ENCODE data around the gene XCR1.

XCR1 gene

GRCh38 chr3:45995236-45996192 lies 31.8 kb downstream of the XCR1 start, which contains the start of gene FYCO1 (continued):
- TF ChIP-seq ZNF518A (tag by site-specific recombination; conservative IDR thresholded peaks at IDR 0.05; ENCODE audit: low read depth) (peak; percentile 37; the same call in 1 of the 2 replicates), REPIN1 (tag by site-specific recombination; IDR thresholded peaks at IDR 0.05; ENCODE audit: low read depth) (no peak), HOXC10 (CRISPR knock-in tag; IDR thresholded peaks at IDR 0.05) (no peak), CTCF (tag by site-specific recombination; IDR thresholded peaks at IDR 0.05) (no peak), ZNF280D (tag by site-specific recombination; IDR thresholded peaks at IDR 0.05) (no peak), ZNF211 (tag by site-specific recombination; IDR thresholded peaks at IDR 0.05; ENCODE audit: low read depth) (no peak), ZNF366 (tag by site-specific recombination; conservative IDR thresholded peaks at IDR 0.05) (no peak), ZNF654 (tag by site-specific recombination; IDR thresholded peaks at IDR 0.05; ENCODE audit: low read depth) (no peak), ZNF837 (tag by site-specific recombination; IDR thresholded peaks at IDR 0.05) (no peak), ZNF174 (tag by site-specific recombination; IDR thresholded peaks at IDR 0.05) (no peak)

GRCh38 chr3:45994419-45995235 lies 32.7 kb downstream of the XCR1 start:
- no peaks in the 10 kb centered on the region for H3K4me1 ChIP-seq (ENCODE audit: control insufficient read depth, insufficient read depth, low read length)
- H3K36me3 ChIP-seq (ENCODE audit: control insufficient read depth in 2 of 2, insufficient read depth in 1 of 2, low read length in 2 of 2) = peaks cover 0 to 4% of the 10 kb centered on the region in 2 experiments; a peak in 1 of 3 replicates
- POLR2A ChIA-PET = interaction anchor here (0.6 kb wide), 1 partner anchor 481 kb away, joined by 3 read pairs; no protein-coding TSS in a partner anchor
- H3K9me3 ChIP-seq (ENCODE audit: control insufficient read depth, insufficient read depth, low read depth, low read length) = no peaks in the 10 kb centered on the region
- H3K4me3 ChIP-seq (ENCODE audit: low read depth, low read length) = peak overlapping the region; percentile 89
- peak overlapping the region; percentile 54; the same call in 1 of the 2 replicates for H3K27ac ChIP-seq (ENCODE audit: extremely low read depth, low read depth, low read length)
- no peak for TF ChIP-seq ZNF510 (tag by site-specific recombination; IDR thresholded peaks at IDR 0.05; ENCODE audit: insufficient replicate concordance)
- TF ChIP-seq ZNF426 (tag by site-specific recombination; IDR thresholded peaks at IDR 0.05) = no peak
- TF ChIP-seq ZNF624 (tag by site-specific recombination; IDR thresholded peaks at IDR 0.05) = no peak
- TF ChIP-seq ZNF223 (tag by site-specific recombination; IDR thresholded peaks at IDR 0.05) = no peak
- no peak for TF ChIP-seq PRDM1 (tag by site-specific recombination; IDR thresholded peaks at IDR 0.05)
- 0 out of 2 replicates have a peak, but pooled peaks have one; percentile 22 for TF ChIP-seq ZNF18 (tag by site-specific recombination; IDR thresholded peaks at IDR 0.05)
- no peak for TF ChIP-seq ZNF169 (tag by site-specific recombination; IDR thresholded peaks at IDR 0.05)
- TF ChIP-seq ZNF394 (tag by site-specific recombination; IDR thresholded peaks at IDR 0.05; ENCODE audit: borderline replicate concordance) = no peak
- peak; percentile 14; the same call in 1 of the 2 replicates for TF ChIP-seq SCRT1 (tag by site-specific recombination; IDR thresholded peaks at IDR 0.05; ENCODE audit: borderline replicate concordance)
- CTCF ChIA-PET = interaction anchor here (0.6 kb wide), 1 partner anchor 13 kb away, joined by 5 read pairs; no protein-coding TSS in a partner anchor

All from HEK293 (cell line).